Osteocyte (in vitro differentiated cells): Measurements from ENCODE around the gene TTC39C. TPM values are rescaled to one million over a fixed set of nuclear protein-coding genes. Genes with fewer than 3 reads are reported as not detected.

Experiments
- DNase-seq: peaks from one replicate; pipeline ENCODE4 v3.0.0; 2021; ENCODE audit warnings: mixed read lengths; ENCODE audit not compliant: unreplicated experiment; ENCODE audit errors: extremely low spot score
- H3K27ac Mint-ChIP-seq: one replicate; pipeline ENCODE4 v1.8.0; 2021; ENCODE audit warnings: mild to moderate bottlenecking, mixed read lengths; ENCODE audit not compliant: unreplicated experiment
- H3K27me3 Mint-ChIP-seq: one replicate; pipeline ENCODE4 v1.8.0; 2021; ENCODE audit warnings: mixed read lengths; ENCODE audit not compliant: unreplicated experiment
- H3K36me3 Mint-ChIP-seq: one replicate; pipeline ENCODE4 v1.8.0; 2021; ENCODE audit warnings: mixed read lengths; ENCODE audit not compliant: unreplicated experiment
- H3K4me1 Mint-ChIP-seq: one replicate; pipeline ENCODE4 v1.8.0; 2021; ENCODE audit warnings: mixed read lengths; ENCODE audit not compliant: unreplicated experiment
- H3K4me3 Mint-ChIP-seq: one replicate; pipeline ENCODE4 v1.8.0; 2021; ENCODE audit warnings: mild to moderate bottlenecking, moderate library complexity, mixed read lengths; ENCODE audit not compliant: unreplicated experiment
- H3K9me3 Mint-ChIP-seq: one replicate; pipeline ENCODE4 v1.8.0; 2021; ENCODE audit warnings: mixed read lengths; ENCODE audit not compliant: unreplicated experiment
- total RNA-seq: library from RNA; stranded (reverse); gene quantifications from 2 replicates; pipeline ENCODE4 v1.2.1, GENCODE V29; 2021
- TF ChIP-seq, protein P1 (sequence below): fragments of 200-600 bp; sonication (generic); IDR thresholded peaks from 2 replicates; pipeline ENCODE4 v1.5.0; 2021; ENCODE audit warnings: antibody characterized with exemption, mild to moderate bottlenecking, moderate library complexity

TTC39C gene
- total RNA-seq, 1 donor from 2014 or later = 10.9 TPM

DNA sequence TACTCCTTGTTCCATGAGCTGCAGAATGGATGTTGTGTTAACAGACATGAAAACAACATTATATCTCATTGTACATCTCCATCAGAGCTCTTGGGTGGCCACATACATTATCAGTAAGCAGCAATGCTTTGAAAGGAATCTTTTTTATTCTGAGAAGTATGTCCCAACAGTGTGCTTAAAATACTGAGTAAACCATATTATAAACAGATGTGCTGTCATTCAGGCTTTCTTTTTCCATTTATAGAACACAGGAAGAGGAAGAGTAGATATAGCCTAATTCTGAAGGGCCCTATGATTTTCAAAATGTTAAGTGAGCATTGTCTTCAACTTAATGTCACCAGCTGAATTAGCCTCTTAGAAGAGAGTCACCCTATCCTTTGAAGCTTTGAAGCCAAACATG lies 80.0 kb downstream of the TTC39C start:
- H3K4me3 Mint-ChIP-seq = no peak overlapping the region
- peaks cover 6% of the 10 kb centered on the region for H3K9me3 Mint-ChIP-seq
- H3K4me1 Mint-ChIP-seq = no peaks in the 10 kb centered on the region
- TF ChIP-seq, protein P1, sequence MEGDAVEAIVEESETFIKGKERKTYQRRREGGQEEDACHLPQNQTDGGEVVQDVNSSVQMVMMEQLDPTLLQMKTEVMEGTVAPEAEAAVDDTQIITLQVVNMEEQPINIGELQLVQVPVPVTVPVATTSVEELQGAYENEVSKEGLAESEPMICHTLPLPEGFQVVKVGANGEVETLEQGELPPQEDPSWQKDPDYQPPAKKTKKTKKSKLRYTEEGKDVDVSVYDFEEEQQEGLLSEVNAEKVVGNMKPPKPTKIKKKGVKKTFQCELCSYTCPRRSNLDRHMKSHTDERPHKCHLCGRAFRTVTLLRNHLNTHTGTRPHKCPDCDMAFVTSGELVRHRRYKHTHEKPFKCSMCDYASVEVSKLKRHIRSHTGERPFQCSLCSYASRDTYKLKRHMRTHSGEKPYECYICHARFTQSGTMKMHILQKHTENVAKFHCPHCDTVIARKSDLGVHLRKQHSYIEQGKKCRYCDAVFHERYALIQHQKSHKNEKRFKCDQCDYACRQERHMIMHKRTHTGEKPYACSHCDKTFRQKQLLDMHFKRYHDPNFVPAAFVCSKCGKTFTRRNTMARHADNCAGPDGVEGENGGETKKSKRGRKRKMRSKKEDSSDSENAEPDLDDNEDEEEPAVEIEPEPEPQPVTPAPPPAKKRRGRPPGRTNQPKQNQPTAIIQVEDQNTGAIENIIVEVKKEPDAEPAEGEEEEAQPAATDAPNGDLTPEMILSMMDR = no peak
- H3K27ac Mint-ChIP-seq = no peak overlapping the region
- no peaks in the 10 kb centered on the region for H3K27me3 Mint-ChIP-seq
- DNase-seq = no peak
- H3K36me3 Mint-ChIP-seq = peaks cover 8% of the 10 kb centered on the region

- no peaks in the 10 kb centered on the region for H3K4me1 Mint-ChIP-seq
- no peak overlapping the region for H3K4me3 Mint-ChIP-seq
- H3K27me3 Mint-ChIP-seq = no peaks in the 10 kb centered on the region
- H3K9me3 Mint-ChIP-seq = peaks cover 6% of the 10 kb centered on the region
- H3K36me3 Mint-ChIP-seq = peaks cover 8% of the 10 kb centered on the region
- H3K27ac Mint-ChIP-seq = no peak overlapping the region
- DNase-seq = no peak
- TF ChIP-seq, protein P1 = no peak
These were observed 81.4 kb downstream of the TTC39C start for GRCh38 chr18:24095976-24096375.

- H3K27ac Mint-ChIP-seq = no peak overlapping the region
- no peaks in the 10 kb centered on the region for H3K36me3 Mint-ChIP-seq
- TF ChIP-seq, protein P1 = no peak
- DNase-seq = no peak
- H3K27me3 Mint-ChIP-seq = no peaks in the 10 kb centered on the region
- H3K4me1 Mint-ChIP-seq = no peaks in the 10 kb centered on the region
- no peak overlapping the region for H3K4me3 Mint-ChIP-seq
- no peaks in the 10 kb centered on the region for H3K9me3 Mint-ChIP-seq
These were observed 88.9 kb downstream of the TTC39C start for GRCh38 chr18:24103320-24104021.

DNA sequence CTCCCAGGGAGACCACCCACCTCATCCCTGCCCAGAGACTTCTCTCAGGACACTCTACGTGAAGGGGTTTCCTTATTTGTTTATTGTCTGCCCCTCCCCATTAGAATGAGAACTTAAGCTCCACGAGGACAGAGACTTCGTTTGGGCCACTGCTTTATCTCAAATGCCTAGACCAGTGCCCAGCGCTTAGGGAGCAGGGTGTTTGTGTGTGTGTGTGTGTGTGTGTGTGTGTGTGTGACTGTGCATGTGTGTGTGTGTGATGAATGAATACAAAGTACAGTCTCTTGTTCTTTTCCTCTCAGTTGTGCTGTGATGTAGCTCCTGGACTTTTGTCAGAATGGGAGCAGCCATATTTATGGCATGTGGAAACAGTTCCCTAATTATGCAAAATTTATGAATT lies 89.9 kb downstream of the TTC39C start:
- H3K36me3 Mint-ChIP-seq = no peaks in the 10 kb centered on the region
- no peaks in the 10 kb centered on the region for H3K27me3 Mint-ChIP-seq
- H3K4me3 Mint-ChIP-seq = no peak overlapping the region
- no peaks in the 10 kb centered on the region for H3K9me3 Mint-ChIP-seq
- no peaks in the 10 kb centered on the region for H3K4me1 Mint-ChIP-seq
- H3K27ac Mint-ChIP-seq = no peak overlapping the region
- TF ChIP-seq, protein P1 = no peak
- DNase-seq = no peak

GRCh38 chr18:24108641-24109040 lies 94.1 kb downstream of the TTC39C start:
- Mint-ChIP-seq H3K9me3 (no peaks in the 10 kb centered on the region), H3K4me3 (no peak overlapping the region)
- no peak for DNase-seq

More at GRCh38 chr18:24108641-24109040, 94.1 kb downstream of the TTC39C start:
- H3K36me3 Mint-ChIP-seq = no peaks in the 10 kb centered on the region
- H3K27me3 Mint-ChIP-seq = no peaks in the 10 kb centered on the region
- H3K27ac Mint-ChIP-seq = no peak overlapping the region
- peaks cover 2% of the 10 kb centered on the region for H3K4me1 Mint-ChIP-seq
- TF ChIP-seq, protein P1 = no peak
